HG02885 (cell line): Measurements from ENCODE around the gene STIM1.
"Not testable (repeated sequence)": the region's sequence is repeated elsewhere in the genome, so short reads cannot be mapped to it uniquely, and the experiment has no call there.

ENCODE experiments used
- ATAC-seq: cut with Tn5 transposase; IDR thresholded peaks from one replicate; pipeline ENCODE4 v1.9.1; 2021; ENCODE audit warnings: mild to moderate bottlenecking; ENCODE audit not compliant: unreplicated experiment, poor library complexity

The STIM1 gene

GRCh38 chr11:3878258-3878584, 22.8 kb downstream of the STIM1 start:
- ATAC-seq: no peak

- ATAC-seq: peak; percentile 33
These were observed 23.9 kb downstream of the STIM1 start for GRCh38 chr11:3879216-3879966.

DNA sequence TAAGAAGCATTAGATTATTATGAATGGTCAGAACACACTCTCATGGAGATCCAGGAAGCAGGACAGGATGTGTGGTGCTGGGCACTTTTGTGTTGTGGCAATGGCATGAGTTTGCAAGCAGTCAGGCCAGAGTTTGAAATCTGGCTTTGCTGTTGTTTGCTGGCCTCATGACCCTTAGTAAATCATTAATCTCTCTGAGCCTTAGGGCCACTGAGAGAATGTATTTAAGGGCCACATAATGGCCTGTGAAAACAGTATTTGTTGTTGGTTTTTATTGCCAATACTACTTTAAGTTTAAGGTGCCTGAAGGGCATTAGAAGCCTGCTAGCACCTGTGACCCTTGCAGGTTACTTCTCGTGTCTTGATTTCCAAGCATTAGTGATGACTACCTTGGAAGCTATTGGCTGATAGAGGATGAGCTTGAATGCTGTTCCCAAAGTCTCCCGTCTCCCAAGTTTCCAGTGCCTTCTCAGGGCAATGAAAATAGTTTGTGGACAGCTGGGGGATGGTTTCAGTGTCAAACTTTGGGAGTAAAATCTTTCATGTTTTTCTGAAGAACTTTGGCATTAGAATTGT, 24.6 kb downstream of the STIM1 start:
- peak; percentile 14 for ATAC-seq

GRCh38 chr11:3880724-3881123, 25.3 kb downstream of the STIM1 start:
- ATAC-seq: peak; percentile 53

DNA sequence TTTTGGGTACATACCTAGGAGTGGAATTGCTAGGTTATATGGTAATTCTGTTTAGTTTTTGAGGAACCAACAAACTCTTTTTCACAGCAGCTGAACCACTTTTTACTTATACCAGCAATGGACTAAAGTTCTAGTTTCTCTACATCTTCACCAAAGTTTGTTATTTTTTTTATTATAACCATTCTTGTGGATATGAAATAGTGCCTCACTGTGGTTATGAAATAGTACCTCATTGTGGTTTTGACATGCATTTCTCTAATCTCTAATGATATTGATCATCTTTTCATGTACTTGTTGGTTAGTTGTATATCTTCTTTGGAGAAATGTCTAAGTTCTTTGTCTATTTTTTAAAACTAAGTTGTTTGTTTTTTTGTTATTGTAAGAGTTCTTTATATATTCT, 27.2 kb downstream of the STIM1 start:
- no peak for ATAC-seq

- ATAC-seq: no peak
These were observed 30.4 kb downstream of the STIM1 start for GRCh38 chr11:3885855-3886254.

DNA sequence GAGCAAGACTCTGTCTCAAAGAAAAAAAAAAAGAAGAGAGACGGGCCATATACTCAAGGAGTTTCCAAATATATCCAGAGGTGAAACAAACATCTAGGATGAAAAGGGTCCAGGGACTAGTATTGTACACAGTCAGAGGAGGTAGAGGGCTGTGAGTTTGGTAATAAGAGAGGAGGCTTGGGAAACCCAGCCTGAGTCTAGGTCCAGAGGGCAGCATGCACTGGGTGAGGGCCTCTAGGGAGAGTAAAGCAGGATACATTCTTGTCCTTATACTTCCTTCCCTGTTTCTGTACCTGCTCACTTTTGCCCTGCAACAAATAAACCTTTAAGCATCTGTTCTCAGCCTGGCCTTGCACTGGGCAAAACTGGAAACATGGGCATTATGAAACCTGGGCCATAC, 31.5 kb downstream of the STIM1 start:
- no peak for ATAC-seq

DNA sequence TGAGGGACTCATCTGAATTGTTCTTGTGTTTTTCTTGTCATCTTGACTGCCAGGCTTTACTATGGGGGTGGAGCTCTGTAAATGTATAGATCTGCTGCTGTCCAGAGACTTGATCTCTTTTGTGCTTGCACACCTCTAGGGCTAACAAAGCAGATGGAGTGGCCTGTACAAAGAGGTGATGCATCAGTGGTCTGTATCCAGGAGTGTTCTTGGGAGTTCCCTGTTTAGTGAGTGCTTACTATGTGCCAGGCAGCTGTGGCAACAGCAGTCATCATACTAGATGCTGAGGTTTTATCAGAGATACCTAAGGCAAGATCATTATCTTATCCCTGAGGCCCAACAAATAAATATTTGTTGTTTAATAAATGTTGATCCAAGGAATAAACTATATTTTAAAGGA, 33.4 kb downstream of the STIM1 start:
- no peak for ATAC-seq

DNA sequence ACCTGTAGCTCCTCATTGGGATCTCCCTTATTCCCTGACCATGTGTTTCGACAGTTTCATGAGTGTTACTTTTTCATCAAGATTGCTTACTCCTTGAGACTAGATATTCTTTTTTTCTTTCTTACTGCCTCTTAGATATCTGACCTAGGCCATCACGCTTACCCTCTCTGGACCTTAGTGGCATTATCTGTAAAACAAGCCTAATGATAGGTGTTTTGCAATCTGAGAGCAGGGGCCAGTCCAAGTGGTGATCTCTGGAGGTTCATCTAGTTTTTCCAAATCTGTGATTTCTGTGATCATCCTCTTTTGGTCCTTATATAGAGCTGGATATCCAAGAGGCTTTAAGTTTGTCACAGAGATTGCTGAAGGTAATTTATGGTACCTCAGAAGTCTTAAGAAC, 34.5 kb downstream of the STIM1 start:
- no peak for ATAC-seq

DNA sequence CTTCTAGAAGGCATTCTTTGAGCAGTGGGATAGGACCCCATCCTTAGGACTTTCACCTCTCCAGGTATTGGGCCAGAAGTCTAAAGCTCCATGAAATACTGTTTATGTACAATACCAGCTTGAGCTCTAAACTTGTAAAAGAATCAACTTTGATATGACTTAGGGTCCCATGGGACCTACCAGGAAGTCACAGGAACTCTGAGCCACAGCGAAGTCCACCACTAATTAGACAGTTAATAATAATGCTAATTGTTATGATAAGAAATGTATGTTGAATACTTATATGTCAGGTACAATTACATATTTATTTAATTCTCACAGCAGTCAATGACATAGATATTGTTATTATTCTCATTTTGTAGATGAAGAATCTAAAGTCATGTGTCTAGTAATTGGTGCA, 35.3 kb downstream of the STIM1 start:
- ATAC-seq: no peak

DNA sequence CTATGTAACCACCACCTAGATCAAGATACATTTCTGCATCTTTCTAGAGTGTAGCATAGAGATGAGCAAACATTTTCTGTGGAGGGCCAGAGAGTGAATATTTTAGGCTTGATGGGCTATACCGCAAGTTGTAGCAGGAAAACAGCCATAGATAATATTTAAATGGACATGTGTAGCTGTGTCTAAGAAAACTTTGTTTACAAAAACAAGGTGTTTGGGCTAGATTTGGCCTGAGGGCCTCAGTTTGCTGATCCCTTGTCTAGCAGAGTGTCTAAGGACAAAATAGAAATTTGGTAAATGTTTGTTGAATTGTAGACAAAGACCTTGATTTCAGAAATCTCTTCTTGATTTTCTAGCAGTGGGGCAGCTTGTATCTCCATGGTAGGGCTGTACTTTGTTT, 36.3 kb downstream of the STIM1 start:
- ATAC-seq: no peak

- no peak for ATAC-seq
These were observed 36.7 kb downstream of the STIM1 start for GRCh38 chr11:3892156-3892555.

DNA sequence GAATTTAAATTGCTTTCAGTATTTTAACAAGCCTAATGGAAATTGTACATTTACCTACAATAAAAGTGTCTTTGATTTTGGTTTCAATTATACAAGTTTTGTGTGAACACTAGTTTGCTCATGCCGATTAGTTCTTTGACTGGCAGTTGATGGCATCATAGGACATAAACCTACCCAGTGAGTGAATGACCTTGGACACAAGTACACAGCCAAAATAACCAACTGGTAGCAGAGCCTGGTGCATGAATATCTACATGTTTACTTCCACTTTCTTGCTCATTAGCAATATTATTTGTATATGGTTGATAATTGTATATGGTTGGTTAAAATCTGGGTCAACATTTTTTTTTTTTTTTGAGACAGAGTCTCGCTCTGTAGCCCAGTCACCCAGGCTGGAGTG, 37.8 kb downstream of the STIM1 start:
- ATAC-seq: no peak

DNA sequence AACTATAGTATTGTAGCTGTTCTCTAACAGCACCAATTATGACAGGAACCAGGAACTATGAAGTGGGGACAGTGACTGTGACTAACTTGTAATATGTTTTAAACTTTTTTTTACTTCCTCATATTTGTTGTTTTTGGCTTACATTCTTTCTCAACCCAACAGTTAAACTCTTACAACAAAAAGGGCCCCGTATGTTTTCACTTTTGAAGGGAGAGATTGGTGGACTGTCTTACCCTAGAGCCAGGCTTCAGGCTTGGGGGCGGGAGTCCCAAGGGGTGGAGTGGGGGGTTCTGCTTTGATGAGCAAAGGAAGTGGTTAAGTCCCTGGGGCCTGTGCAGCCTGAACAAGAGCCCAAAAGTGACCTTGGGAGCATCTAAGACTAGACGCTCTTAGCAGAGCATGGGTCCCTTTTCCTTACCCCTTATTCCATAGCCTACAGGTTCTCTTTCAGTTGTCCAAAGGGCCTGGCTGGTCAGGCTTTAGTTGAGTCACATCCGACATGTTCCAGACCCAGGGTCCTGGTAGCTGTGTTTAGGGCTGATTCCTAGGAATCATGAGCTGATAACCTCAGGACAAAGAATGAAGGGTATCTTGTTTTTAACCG, 38.8 kb downstream of the STIM1 start:
- ATAC-seq: peak; percentile 99

DNA sequence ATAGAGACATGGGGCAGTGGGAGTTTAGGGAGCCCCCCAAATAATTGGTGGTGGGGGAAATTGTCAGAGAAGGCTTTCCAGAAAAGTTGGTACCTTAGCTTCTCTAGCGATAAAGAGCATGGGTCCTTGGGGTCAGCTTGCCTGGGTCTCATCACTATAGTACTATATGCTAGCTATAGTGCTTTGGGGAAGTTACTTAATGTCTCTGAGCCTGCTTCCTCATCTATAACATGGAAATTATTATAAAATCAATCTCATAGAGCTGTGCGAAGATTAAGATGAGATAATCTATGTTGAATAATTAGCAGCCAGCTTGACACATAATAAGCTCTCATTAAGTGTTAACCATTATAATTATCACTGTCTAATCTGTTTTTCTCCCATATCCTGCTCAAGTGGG, 41.2 kb downstream of the STIM1 start:
- no peak for ATAC-seq

GRCh38 chr11:3900230-3900629, 44.8 kb downstream of the STIM1 start:
- not testable (repeated sequence) for ATAC-seq

GRCh38 chr11:3901249-3902025, 46.0 kb downstream of the STIM1 start:
- no peak for ATAC-seq

GRCh38 chr11:3902441-3902840, 47.0 kb downstream of the STIM1 start:
- ATAC-seq: no peak

DNA sequence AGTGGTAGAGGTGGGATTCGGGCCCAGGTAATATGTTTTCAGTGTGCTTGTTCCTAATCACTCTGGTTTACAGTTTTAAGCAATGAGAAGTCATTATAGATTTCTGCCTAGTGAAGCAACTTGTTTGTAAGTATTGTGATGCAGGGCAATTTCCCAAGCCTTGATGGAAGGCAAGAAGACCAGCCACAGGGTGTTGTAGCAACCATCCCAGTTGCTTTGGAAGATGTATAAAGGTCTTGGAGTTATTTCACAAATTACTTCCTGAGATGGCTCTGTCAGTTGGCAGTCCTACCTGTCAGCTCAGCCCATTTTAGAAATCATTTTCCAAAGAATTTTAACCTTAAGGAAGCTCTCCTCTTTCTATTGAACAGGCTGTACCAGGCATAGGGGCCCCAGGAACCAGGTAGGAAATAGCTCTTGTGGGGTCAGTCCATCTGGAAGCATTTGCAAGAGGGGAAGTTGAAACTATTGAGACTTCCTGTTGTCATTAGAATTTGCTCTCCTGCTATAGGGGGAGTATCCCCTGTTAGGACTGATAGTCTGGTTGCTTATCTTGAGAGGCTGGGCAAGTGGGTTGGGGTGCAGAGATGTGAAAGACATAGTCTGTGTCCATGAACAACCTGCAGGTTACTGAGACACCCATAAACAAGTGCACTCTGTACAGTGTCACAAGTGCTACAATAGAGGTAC, 47.9 kb downstream of the STIM1 start:
- ATAC-seq: no peak

GRCh38 chr11:3904228-3904627, 48.8 kb downstream of the STIM1 start:
- no peak for ATAC-seq
